ENCODE measurements around the gene PIGZ. TPM values are rescaled to one million over a fixed set of nuclear protein-coding genes. Genes with fewer than 3 reads are reported as not detected.

The PIGZ gene
- total and polyA plus RNA-seq, 2 donors from 2014 or later: 1.4 to 3.5 TPM

DNA sequence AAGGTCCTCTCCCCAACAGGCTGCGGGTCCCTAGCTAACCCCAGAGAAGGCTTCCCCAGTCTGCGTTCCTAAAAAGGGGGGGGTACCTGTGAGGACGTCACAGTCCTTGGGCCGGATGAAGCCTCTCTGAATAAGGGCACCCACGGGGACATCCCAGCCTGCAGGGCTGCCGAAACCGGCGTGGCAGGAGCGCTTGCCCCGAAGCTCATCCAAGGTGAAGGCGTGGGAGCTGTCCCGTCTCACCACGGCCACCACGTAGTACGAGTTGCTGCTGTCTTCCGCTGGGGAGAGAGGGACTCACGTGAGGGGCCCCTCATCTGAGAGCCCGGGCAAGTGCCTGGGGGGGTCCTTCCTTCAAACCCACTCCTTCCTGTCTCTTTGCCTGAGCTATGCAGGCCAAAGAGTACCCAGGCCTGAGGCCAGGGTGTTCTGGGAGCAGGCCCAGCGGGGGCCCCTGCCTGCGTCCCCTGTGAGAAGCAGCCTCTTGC lies 40.9 kb upstream of the PIGZ start:
- Histone ChIP-seq H3K4me3 (ENCODE audit: low read length in 3 of 3) (no peak overlapping the region), H3K4me1 (ENCODE audit: control insufficient read depth in 2 of 3, insufficient read depth in 2 of 3, low read depth in 1 of 3, low read length in 3 of 3) (no peaks in the 10 kb centered on the region), H3K27ac (ENCODE audit: low read depth in 2 of 2, low read length in 2 of 2) (no peak overlapping the region), H3K9ac (ENCODE audit: low read length in 3 of 3) (no peak overlapping the region), H3K36me3 (ENCODE audit: control insufficient read depth in 2 of 3, insufficient read depth in 3 of 3, low read length in 3 of 3) (no peaks in the 10 kb centered on the region), H3K9me3 (ENCODE audit: control insufficient read depth in 2 of 3, insufficient read depth in 1 of 3, low read length in 3 of 3) (no peaks in the 10 kb centered on the region), H3K27me3 (ENCODE audit: control insufficient read depth, insufficient read depth, low read length) (no peaks in the 10 kb centered on the region)
- TF ChIP-seq, protein P1, sequence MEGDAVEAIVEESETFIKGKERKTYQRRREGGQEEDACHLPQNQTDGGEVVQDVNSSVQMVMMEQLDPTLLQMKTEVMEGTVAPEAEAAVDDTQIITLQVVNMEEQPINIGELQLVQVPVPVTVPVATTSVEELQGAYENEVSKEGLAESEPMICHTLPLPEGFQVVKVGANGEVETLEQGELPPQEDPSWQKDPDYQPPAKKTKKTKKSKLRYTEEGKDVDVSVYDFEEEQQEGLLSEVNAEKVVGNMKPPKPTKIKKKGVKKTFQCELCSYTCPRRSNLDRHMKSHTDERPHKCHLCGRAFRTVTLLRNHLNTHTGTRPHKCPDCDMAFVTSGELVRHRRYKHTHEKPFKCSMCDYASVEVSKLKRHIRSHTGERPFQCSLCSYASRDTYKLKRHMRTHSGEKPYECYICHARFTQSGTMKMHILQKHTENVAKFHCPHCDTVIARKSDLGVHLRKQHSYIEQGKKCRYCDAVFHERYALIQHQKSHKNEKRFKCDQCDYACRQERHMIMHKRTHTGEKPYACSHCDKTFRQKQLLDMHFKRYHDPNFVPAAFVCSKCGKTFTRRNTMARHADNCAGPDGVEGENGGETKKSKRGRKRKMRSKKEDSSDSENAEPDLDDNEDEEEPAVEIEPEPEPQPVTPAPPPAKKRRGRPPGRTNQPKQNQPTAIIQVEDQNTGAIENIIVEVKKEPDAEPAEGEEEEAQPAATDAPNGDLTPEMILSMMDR (IDR thresholded peaks at IDR 0.05; ENCODE audit: borderline replicate concordance, extremely low read depth, insufficient read depth): no peak
- intact Hi-C loops (cut with DNase I): no loop called here
- FAIRE-seq: no peak
- peak in 1 of 5 donors; percentile 75 for DNase-seq

DNA sequence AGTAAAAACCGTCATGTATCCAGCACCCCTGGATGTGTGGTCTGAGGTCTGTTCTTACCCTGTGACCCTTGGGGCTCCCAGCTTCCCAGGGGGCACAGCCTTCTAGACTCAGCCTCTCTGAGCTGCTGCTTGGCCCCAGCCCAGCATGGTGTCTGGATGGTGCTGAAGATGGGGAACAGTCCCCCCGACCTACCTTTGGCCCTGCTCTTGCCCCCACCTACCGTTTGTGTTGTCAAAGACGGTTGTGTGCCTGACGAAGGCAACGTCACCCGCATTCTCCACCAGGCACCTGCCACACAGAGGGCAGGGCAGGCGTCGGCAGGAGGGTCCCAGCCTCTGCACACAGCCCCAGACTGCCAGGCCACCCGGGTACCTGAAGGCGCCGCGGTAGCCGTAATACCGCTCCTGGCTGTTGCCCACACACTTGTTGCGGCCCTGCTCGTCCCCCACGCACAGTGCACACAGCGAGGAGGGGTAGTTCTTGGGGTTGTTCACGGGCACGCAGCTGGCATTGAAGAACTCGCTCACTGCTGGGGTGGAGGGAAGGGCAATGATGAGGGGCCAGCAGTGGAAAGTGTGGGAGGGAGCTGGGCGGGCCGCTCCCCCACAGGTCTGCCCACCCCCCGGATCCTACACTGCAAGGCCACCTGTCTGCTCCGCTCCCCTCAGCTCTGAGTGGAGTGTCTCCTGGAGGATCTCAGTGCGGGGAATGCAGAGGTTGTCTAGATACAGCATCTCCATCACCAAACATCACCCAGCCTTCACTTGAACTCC lies 40.0 kb upstream of the PIGZ start:
- TF ChIP-seq, protein P1 (IDR thresholded peaks at IDR 0.05; ENCODE audit: borderline replicate concordance, extremely low read depth, insufficient read depth): no peak
- intact Hi-C loops (cut with DNase I): no loop called here
- Histone ChIP-seq H3K4me3 (ENCODE audit: low read length in 3 of 3) (no peak overlapping the region), H3K9ac (ENCODE audit: low read length in 3 of 3) (no peak overlapping the region), H3K4me1 (ENCODE audit: control insufficient read depth in 2 of 3, insufficient read depth in 2 of 3, low read depth in 1 of 3, low read length in 3 of 3) (peaks cover 0 to 3% (median 0%) of the 10 kb centered on the region in 3 donors), H3K27ac (ENCODE audit: low read depth in 2 of 2, low read length in 2 of 2) (no peak overlapping the region), H3K27me3 (ENCODE audit: control insufficient read depth, insufficient read depth, low read length) (no peaks in the 10 kb centered on the region), H3K9me3 (ENCODE audit: control insufficient read depth in 2 of 3, insufficient read depth in 1 of 3, low read length in 3 of 3) (no peaks in the 10 kb centered on the region), H3K36me3 (ENCODE audit: control insufficient read depth in 2 of 3, insufficient read depth in 3 of 3, low read length in 3 of 3) (no peaks in the 10 kb centered on the region)
- FAIRE-seq (no peak), DNase-seq (peak in 1 of 5 donors; percentile 32)

DNA sequence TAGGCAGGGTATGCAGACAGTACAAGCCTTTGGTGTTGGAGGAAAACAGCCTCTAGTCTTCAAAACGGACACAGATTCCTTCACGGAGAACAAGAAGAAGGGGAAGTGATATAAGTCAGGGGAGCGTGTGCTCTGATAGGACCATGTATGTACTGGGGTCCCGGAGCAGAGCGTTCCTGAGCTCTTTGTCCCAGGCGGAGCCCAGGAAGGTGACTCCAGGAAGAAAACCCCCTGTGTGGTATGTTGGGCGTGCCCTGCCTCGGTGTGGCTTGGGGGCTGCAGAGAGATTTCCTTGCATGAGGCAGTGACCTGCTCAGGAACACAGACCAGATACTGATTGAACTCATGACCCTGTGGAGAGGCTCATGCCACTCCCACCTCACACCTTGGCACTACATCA lies 39.3 kb upstream of the PIGZ start:
- H3K9me3 ChIP-seq (ENCODE audit: control insufficient read depth in 2 of 3, insufficient read depth in 1 of 3, low read length in 3 of 3): no peaks in the 10 kb centered on the region
- TF ChIP-seq, protein P1 (IDR thresholded peaks at IDR 0.05; ENCODE audit: borderline replicate concordance, extremely low read depth, insufficient read depth): no peak
- no peaks in the 10 kb centered on the region for H3K36me3 ChIP-seq (ENCODE audit: control insufficient read depth in 2 of 3, insufficient read depth in 3 of 3, low read length in 3 of 3)
- H3K9ac ChIP-seq (ENCODE audit: low read length in 3 of 3): no peak overlapping the region
- no peak overlapping the region for H3K4me3 ChIP-seq (ENCODE audit: low read length in 3 of 3)
- DNase-seq: peak in 2 of 5 donors; percentile 21 to 31
- no peak overlapping the region for H3K27ac ChIP-seq (ENCODE audit: low read depth in 2 of 2, low read length in 2 of 2)
- no peak for FAIRE-seq
- intact Hi-C loops (cut with DNase I): no loop called here
- H3K27me3 ChIP-seq (ENCODE audit: control insufficient read depth, insufficient read depth, low read length): no peaks in the 10 kb centered on the region
- H3K4me1 ChIP-seq (ENCODE audit: control insufficient read depth in 2 of 3, insufficient read depth in 2 of 3, low read depth in 1 of 3, low read length in 3 of 3): peaks cover 0 to 3% (median 0%) of the 10 kb centered on the region in 3 donors

Measured in kidney (tissue), 14 donors.